Stimulated activated CD4-positive, alpha-beta T cell treated with anti-CD3 and anti-CD28 coated beads, Interleukin-12 subunit alpha, Interleukin-12 subunit beta, amount 100 ng/mL, for 48 hours (primary cell): ENCODE results near the gene ATP2C2.
"Not testable (repeated sequence)": the region's sequence is repeated elsewhere in the genome, so short reads cannot be mapped to it uniquely, and the experiment has no call there.

ENCODE experiments used
- DNase-seq, 3 donors: peaks; one replicate each; pipeline ENCODE4 v3.0.0-alpha.2; 2020; ENCODE audit warnings: low read depth in 2 of 3, low spot score in 1 of 3

Gene ATP2C2

GRCh38 chr16:84448444-84448843, 80.1 kb downstream of the ATP2C2 start:
- DNase-seq: no peak

- no peak for DNase-seq
Measured at GRCh38 chr16:84449156-84450140, 81.1 kb downstream of the ATP2C2 start.

GRCh38 chr16:84450176-84450865, 82.0 kb downstream of the ATP2C2 start:
- no peak for DNase-seq

GRCh38 chr16:84451010-84451676, 82.8 kb downstream of the ATP2C2 start:
- DNase-seq: not testable (repeated sequence)

- no peak for DNase-seq
Measured at GRCh38 chr16:84451781-84452180, 83.4 kb downstream of the ATP2C2 start.

GRCh38 chr16:84453061-84453752, 84.9 kb downstream of the ATP2C2 start:
- DNase-seq: no peak

- no peak for DNase-seq
Measured at GRCh38 chr16:84454611-84455010, 86.3 kb downstream of the ATP2C2 start.

- DNase-seq: no peak
Measured at GRCh38 chr16:84455031-84455430, 86.7 kb downstream of the ATP2C2 start.

- DNase-seq: no peak
Measured at GRCh38 chr16:84458606-84459532, 90.5 kb downstream of the ATP2C2 start.

GRCh38 chr16:84459533-84459894, 91.2 kb downstream of the ATP2C2 start:
- no peak for DNase-seq

GRCh38 chr16:84459941-84460405, 91.6 kb downstream of the ATP2C2 start:
- no peak for DNase-seq

GRCh38 chr16:84460406-84461028, 92.2 kb downstream of the ATP2C2 start:
- DNase-seq: no peak

- no peak for DNase-seq
Measured at GRCh38 chr16:84461029-84461412, 92.7 kb downstream of the ATP2C2 start.

- no peak for DNase-seq
Measured at GRCh38 chr16:84461413-84462295, 93.3 kb downstream of the ATP2C2 start.

GRCh38 chr16:84462296-84463210, 94.2 kb downstream of the ATP2C2 start:
- no peak for DNase-seq

GRCh38 chr16:84463221-84463620, 94.9 kb downstream of the ATP2C2 start:
- no peak for DNase-seq

- DNase-seq: no peak
Measured at GRCh38 chr16:84464116-84464515, 95.8 kb downstream of the ATP2C2 start.
